Peyer's patch (tissue), 4 donors: ENCODE measurements around the gene KLK11. TPM values are rescaled to one million over a fixed set of nuclear protein-coding genes. Genes with fewer than 3 reads are reported as not detected.

Experiments used
- DNase-seq, 3 donors: peaks; one replicate each; pipeline ENCODE4 v3.0.0-alpha.2; 2017 to 2019
- H3K27ac ChIP-seq, 4 donors: fragments of 200-600 bp; sonication (generic); one replicate each; pipeline ENCODE4 v1.5.1; 2016 to 2019
- H3K27me3 ChIP-seq, 2 donors: fragments of 200-600 bp; sonication (generic); one replicate each; pipeline ENCODE4 v1.5.1; 2019
- H3K36me3 ChIP-seq, 3 donors: fragments of 200-600 bp; sonication (generic); one replicate each; pipeline ENCODE4 v1.5.1; 2016 to 2019
- H3K4me1 ChIP-seq, 4 donors: fragments of 200-600 bp; sonication (generic); one replicate each; pipeline ENCODE4 v1.5.1; 2016 to 2019
- H3K4me3 ChIP-seq, 4 donors: fragments of 200-600 bp; sonication (generic); 1 replicate in 3 of 4; 2 replicates in 1 of 4; pipeline ENCODE4 v1.5.1; 2016 to 2019; ENCODE audit warnings: mild to moderate bottlenecking in 1 of 4
- H3K9me3 ChIP-seq, 4 donors: fragments of 200-600 bp; sonication (generic); one replicate each; pipeline ENCODE4 v1.5.1; 2016 to 2019; ENCODE audit warnings: mild to moderate bottlenecking in 1 of 4
- CTCF ChIP-seq, 6 experiments: fragments of 450-650 bp in 4 of 6; fragments of 200-600 bp in 2 of 6; sonication (generic) in 1 of 6; IDR thresholded peaks; one replicate each; pipeline ENCODE4 v1.5.1; 2017 to 2019; ENCODE audit warnings: antibody characterized with exemption in 6 of 6, mild to moderate bottlenecking in 3 of 6, moderate library complexity in 1 of 6
- POLR2A ChIP-seq, 2 donors: fragments of 450-650 bp; IDR thresholded peaks; one replicate each; pipeline ENCODE4 v1.5.1; 2017; ENCODE audit warnings: antibody characterized with exemption in 2 of 2, mild to moderate bottlenecking in 2 of 2, moderate library complexity in 2 of 2
- total RNA-seq, 4 donors: library from RNA; depleted of rRNA; stranded (reverse); fragments of >200 nt; gene quantifications; one replicate each; pipeline ENCODE4 v1.1.0, GENCODE V29; 2016

KLK11 gene
- total RNA-seq, 4 donors from 2014 or later, result 1.7 to 3.8 (median 1.9) TPM; not detected in 1

GRCh38 chr19:51016798-51017683, 9.4 kb downstream of the KLK11 start:
- H3K9me3 ChIP-seq, result no peaks in the 10 kb centered on the region
- H3K27ac ChIP-seq, result no peak overlapping the region
- H3K36me3 ChIP-seq, result no peaks in the 10 kb centered on the region
- DNase-seq, result peak in 2 of 3 donors; percentile 69 to 71
- TF ChIP-seq CTCF (IDR thresholded peaks at IDR 0.05), result peak in 4 of 6 experiments; percentile 55 to 63 (median 62)
- TF ChIP-seq POLR2A (IDR thresholded peaks at IDR 0.05), result no peak
- peaks cover 0 to 28% (median 0%) of the 10 kb centered on the region in 4 donors for H3K4me1 ChIP-seq
- peak overlapping the region in 2 of 4 donors; percentile 34 to 37 for H3K4me3 ChIP-seq
- peaks cover 0 to 25% of the 10 kb centered on the region in 2 donors for H3K27me3 ChIP-seq

- Histone ChIP-seq H3K27me3 (peaks cover 0 to 25% of the 10 kb centered on the region in 2 donors), H3K27ac (no peak overlapping the region), H3K4me1 (peaks cover 0 to 28% (median 0%) of the 10 kb centered on the region in 4 donors), H3K9me3 (no peaks in the 10 kb centered on the region), H3K4me3 (no peak overlapping the region), H3K36me3 (no peaks in the 10 kb centered on the region)
- no peak for DNase-seq
- TF ChIP-seq POLR2A (IDR thresholded peaks at IDR 0.05), result no peak
- TF ChIP-seq CTCF (IDR thresholded peaks at IDR 0.05), result no peak
Measured at GRCh38 chr19:51015691-51016267, 10.6 kb downstream of the KLK11 start.

- no peak for DNase-seq
- TF ChIP-seq CTCF (IDR thresholded peaks at IDR 0.05) (no peak), POLR2A (IDR thresholded peaks at IDR 0.05) (no peak)
- no peaks in the 10 kb centered on the region for H3K36me3 ChIP-seq
- peaks cover 0 to 20% of the 10 kb centered on the region in 2 donors for H3K27me3 ChIP-seq
- H3K4me3 ChIP-seq, result no peak overlapping the region
- H3K4me1 ChIP-seq, result peaks cover 0 to 20% (median 0%) of the 10 kb centered on the region in 4 donors
- no peak overlapping the region for H3K27ac ChIP-seq
- H3K9me3 ChIP-seq, result no peaks in the 10 kb centered on the region
Measured at GRCh38 chr19:51014242-51014641, 12.2 kb downstream of the KLK11 start.

GRCh38 chr19:51012661-51013190, 13.7 kb downstream of the KLK11 start:
- H3K4me1 ChIP-seq, result peaks cover 0 to 10% (median 0%) of the 10 kb centered on the region in 4 donors
- no peaks in the 10 kb centered on the region for H3K9me3 ChIP-seq
- TF ChIP-seq CTCF (IDR thresholded peaks at IDR 0.05), result no peak
- TF ChIP-seq POLR2A (IDR thresholded peaks at IDR 0.05), result no peak
- H3K27ac ChIP-seq, result no peak overlapping the region
- no peaks in the 10 kb centered on the region for H3K36me3 ChIP-seq
- no peak for DNase-seq
- peaks cover 0 to 10% of the 10 kb centered on the region in 2 donors for H3K27me3 ChIP-seq
- no peak overlapping the region for H3K4me3 ChIP-seq

- no peaks in the 10 kb centered on the region for H3K9me3 ChIP-seq
- H3K4me1 ChIP-seq, result no peaks in the 10 kb centered on the region
- no peaks in the 10 kb centered on the region for H3K27me3 ChIP-seq
- no peak for TF ChIP-seq POLR2A (IDR thresholded peaks at IDR 0.05)
- H3K36me3 ChIP-seq, result no peaks in the 10 kb centered on the region
- no peak overlapping the region for H3K27ac ChIP-seq
- DNase-seq, result no peak
- H3K4me3 ChIP-seq, result no peak overlapping the region
Measured at GRCh38 chr19:51010066-51010795, 16.2 kb downstream of the KLK11 start.
